CD1c-positive myeloid dendritic cell (primary cell): ENCODE data around the gene SCAMP1.
"Not testable (repeated sequence)": the region's sequence is repeated elsewhere in the genome, so short reads cannot be mapped to it uniquely, and the experiment has no call there.

Experiments used
- DNase-seq: peaks from one replicate; pipeline ENCODE4 v3.0.0-alpha.2; 2016; ENCODE audit errors: extremely low spot score

Gene SCAMP1

DNA sequence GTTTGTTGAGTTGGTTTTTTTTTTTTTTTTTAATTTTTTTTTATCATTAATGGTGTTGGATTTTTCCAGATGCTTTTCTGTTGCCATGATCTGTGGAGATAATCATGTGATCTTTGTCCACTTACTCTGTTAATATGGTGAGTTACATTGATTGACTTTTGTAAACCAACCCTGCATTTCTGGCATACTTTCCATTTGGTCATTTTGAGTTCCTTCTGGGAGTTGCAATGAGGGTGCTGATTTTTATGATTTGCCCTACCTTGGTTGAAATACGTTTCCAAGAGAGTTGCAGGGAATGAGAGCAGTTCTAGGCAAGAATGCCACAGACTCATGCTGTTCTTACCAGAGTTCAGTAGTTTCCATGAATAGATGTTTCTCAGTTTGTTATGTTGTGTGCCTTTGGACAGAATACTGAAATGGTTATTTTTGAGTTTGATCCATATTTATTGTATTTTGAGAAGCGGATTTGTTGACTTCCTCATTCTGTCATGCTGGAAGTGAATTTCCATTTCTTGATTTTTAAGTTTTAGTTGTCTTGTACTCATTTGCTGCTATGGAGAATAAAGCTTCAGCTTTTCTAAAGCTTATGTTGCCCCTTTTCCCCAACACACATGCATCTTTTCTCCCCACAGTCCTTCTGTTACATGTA, 69.0 kb downstream of the SCAMP1 start:
- DNase-seq, result no peak

DNA sequence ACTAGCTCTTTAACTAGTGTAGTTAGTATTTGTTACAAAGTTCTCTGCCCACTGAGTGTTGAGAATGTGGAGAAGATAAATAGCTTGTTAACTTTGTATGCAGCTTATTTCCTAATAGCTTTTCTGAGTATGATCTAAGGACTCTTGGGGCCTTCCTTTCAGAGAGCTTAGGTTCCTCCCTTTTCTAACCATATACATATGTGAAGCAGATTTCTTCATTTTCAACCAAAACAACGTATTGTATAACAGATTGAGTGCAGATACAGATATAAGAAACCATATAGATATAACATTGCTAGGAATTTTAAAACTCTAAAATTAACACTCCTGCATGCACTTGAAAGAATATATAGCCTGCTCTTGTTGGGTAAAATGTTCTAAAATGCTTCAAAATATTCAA, 70.4 kb downstream of the SCAMP1 start:
- DNase-seq, result no peak

DNA sequence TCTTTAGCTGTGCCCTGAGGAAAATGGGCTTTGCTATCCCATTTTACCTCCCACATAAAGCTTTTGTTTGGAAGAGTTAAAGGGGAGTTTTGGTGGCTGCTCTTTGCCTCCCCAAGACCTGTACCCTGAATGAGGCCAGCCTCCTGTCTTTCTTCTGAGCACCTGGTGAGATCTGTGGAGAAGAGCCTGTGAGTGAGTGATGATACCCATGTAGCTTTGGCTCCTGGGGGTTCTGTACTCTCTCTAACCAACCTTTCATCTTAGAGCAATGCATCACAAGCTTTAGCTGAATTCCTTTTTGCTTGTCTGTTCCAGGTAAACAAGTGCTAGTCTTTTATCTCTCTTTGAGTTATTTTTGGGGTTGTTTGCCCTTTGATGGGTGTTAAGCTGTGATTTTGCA, 73.6 kb downstream of the SCAMP1 start:
- DNase-seq, result no peak

DNA sequence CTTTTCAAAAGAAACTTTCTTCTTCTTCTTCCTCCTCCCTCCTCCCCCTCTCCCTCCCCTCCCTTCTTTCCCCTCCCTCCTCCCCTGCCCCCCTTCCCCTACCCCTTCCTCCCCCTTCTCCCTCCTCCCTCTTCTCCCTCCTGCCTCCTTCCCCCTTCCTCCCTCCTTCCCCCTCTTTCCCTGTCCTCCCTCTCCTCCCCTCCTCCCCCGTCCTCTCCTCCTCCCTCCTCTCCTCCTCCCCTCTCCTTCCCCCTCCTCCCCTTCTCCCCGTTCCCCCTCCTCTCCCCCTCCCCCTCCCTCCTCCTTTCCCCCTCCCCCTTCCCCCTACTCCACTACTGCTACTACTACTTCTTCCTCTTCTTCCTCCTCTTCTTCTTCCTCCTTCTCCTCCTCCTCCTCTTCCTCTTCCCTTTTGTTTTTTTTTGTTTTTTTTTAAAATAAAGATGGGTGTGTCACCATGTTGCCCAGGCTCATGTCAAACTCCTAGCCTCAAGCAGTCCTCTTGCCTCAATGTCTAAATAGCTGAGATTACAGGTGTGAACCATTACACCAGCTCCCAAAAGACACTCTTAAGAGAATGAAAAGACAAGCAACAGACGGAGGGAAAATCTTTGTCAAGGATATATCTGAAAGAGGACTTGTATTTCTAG, 87.5 kb downstream of the SCAMP1 start:
- no peak for DNase-seq

DNA sequence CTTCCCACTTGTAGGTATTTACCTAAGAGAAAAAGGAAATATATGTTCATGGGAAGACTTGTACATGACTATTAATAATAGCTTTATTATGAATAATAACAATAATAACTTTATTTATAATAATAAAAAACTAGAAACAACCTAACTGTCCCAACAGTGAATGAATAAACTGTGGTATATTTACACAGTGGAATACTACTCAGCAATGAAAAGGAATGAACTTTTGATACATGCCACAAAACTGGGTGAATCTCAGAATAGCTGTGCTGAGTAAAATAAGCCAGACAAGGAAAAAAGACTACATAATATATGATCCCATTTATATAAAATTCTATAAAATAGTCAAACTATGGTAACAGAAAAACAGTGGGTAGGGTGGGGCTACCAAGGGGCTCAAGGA, 88.7 kb downstream of the SCAMP1 start:
- no peak for DNase-seq

DNA sequence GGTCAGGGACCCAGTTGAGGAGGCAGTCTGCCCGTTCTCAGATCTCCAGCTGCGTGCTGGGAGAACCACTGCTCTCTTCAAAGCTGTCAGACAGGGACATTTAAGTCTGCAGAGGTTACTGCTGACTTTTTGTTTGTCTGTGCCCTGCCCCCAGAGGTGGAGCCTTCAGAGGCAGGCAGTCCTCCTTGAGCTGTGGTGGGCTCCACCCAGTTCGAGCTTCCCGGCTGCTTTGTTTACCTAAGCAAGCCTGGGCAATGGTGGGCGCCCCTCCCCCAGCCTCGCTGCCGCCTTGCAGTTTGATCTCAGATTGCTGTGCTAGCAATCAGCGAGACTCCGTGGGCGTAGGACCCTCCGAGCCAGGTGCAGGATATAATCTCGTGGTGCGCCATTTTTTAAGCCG, 97.1 kb downstream of the SCAMP1 start:
- DNase-seq, result not testable (repeated sequence)

DNA sequence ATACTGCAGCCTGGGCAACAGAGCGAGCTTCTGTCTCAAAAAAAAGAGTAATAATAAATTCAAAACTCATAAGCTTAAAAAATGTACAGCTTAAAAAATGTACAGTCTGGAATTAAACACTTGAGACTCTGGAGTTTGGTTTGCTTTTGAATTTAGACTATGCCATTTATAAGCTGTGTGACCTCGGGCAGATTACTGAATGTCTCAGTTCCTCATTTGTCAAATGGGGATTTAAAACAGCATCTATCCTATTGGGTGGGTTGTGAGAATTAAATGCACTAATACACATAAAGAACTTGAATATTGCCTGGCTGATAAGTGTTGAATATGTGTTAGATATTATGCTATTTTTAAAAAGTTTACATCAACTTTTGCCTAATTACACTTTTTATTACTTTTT, 98.4 kb downstream of the SCAMP1 start:
- DNase-seq, result peak; percentile 28

DNA sequence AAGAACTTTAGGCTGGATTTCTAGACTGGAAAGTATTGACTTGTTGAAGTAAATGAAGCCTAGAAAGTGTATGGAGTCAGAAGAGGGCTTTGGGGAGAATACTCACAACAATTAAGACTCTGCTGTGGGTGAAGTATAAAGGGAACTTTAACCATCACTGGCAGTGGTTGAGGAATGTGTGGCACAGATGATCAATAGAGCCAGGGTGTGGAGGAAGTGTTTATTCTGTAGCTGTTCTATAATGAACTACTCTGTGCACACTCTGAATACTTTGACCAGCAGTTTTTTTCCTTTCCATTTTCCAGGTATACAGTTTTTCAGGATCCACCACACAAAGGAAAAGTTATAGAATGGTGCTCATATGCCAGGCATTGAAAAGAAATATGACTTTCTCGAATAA, 106.7 kb downstream of the SCAMP1 start:
- no peak for DNase-seq

DNA sequence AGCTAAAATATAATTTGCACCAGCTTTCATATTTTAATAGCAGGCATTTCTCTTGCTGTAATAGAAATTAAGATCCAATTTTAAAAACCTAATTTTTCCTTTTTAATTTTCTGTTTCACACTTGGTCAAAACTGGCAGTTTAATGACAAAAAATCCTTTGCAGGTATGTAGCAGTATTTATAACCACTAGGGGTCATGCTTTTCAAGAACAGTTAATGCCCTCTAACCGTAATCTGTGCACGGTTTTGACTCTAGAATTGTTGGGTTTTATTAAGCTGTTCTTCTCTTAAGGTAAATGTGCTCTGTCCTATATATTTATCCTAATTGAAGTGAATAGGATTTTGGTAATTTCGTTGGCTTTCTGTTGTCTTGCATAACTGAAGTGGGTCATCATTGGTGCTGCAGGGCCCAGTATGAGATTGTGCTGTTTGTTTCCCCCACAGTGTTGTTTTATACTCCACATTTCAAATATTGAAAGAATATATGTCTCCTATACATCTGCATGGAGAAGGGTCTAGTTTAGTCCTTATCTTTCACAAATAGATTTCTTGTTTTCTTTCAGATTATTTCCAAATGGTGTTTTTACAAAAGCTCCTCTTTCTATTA, 107.4 kb downstream of the SCAMP1 start:
- DNase-seq, result peak; percentile 56

DNA sequence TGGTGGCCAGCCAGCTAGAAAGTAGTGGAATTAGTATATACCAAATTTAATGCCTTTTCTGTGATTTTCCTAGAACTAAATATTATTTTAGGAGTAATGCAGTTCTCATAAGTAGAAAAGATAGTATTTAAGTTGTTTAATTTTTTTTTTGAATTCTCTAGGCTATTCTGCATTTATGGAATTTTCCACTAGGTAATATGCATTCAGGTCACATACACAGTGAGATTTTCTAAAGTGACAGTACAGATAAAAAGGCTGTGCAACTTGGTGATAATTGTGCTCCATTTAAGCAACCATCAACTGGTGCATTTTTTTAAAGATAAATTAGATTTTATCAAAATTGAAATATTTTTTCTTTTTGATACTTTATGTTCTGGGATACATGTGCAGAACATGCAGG, 111.5 kb downstream of the SCAMP1 start:
- DNase-seq, result no peak

DNA sequence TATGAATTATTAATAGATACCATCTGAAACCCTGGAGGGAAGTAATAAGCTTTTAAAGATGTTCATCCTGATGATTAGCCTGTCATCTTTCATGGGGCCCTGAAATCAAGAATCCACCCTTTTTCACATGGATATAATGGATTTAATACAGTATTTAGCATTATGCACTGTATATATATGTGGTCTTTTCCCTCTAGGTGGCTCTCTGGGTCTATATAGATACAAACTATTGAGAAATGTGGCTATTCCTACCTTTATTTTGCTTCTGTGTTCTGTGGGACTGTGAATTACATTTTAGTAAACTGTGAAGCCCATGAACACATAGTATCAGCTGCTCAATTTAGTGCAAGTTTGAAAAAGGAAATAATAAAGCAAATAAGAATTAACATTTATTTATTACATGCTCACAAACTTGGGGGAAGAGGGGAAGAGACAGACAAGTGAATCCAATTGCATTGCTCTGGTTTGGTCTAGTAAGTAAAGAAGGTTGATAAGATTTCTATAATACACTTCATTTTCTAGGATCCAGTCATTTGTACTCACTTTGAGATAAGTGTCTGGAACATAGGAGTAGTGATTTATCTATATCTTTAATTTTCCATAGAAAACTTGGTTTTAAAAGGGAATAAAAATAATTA, 112.2 kb downstream of the SCAMP1 start:
- no peak for DNase-seq

DNA sequence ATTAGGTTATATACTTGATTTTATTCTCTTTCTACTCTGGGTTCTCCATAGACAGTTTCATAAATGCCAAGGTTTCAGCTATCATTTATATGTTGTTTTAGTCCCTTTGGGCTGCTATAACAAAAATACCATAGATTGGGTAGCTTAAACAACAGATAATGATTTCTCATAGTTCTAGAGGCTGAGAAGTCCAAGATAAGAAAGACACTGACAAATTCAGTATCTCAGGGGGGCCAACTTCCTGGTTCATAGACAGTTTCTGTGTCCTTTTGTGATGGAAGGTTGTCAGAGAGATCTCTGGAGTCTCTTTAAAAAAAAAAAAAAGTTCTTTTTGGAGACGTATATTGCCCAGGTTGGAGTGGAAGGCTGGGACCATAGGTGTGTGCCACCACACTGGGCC, 113.3 kb downstream of the SCAMP1 start:
- DNase-seq, result no peak

DNA sequence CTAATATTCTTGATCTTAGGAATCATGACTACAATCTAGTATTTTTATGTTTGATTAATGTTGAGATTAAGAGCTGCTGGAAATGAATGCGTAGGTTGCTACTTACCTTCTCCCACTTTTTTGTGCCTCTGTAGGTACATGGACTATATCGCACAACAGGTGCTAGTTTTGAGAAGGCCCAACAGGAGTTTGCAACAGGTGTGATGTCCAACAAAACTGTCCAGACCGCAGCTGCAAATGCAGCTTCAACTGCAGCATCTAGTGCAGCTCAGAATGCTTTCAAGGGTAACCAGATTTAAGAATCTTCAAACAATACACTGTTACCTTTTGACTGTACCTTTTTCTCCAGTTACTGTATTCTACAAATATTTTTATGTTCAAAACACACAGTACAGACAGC, 115.0 kb downstream of the SCAMP1 start:
- DNase-seq, result no peak

DNA sequence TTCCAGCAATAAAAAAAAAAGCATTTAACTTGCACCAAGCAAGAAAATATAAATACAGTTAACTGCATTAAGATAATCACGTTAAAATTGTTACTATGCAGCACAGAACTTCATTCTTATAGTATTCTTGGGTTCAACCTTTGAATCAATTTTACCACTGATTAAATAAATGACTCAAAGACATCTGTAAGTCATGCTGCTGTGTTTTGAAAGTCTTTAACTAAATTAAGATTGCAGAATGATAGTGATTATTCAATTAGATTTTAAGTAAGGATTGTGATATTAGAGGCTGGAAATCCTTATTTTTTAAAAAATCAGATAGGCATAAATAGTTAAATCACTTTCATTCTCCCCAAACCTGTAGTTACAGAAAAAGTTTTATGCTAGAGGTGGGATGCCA, 116.4 kb downstream of the SCAMP1 start:
- DNase-seq, result no peak

DNA sequence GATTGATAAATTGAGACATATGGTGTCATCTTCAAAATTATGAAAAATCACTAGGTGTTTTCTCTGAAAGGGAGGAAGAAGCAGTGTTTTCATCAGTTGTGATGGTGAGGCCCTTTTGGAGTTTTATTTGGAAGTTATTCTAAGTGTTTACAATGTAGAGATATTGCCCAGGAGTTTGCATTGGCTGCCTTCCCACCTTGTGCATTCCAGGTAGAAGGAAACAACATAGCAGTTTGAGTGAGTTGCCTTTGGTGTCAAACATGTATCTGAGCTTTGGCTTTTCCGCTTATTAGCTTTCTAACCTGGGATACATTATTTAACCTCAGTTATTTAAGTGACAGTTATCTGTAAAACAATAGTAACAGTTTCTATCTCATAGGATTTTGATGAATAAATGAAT, 122.5 kb downstream of the SCAMP1 start:
- DNase-seq, result no peak

DNA sequence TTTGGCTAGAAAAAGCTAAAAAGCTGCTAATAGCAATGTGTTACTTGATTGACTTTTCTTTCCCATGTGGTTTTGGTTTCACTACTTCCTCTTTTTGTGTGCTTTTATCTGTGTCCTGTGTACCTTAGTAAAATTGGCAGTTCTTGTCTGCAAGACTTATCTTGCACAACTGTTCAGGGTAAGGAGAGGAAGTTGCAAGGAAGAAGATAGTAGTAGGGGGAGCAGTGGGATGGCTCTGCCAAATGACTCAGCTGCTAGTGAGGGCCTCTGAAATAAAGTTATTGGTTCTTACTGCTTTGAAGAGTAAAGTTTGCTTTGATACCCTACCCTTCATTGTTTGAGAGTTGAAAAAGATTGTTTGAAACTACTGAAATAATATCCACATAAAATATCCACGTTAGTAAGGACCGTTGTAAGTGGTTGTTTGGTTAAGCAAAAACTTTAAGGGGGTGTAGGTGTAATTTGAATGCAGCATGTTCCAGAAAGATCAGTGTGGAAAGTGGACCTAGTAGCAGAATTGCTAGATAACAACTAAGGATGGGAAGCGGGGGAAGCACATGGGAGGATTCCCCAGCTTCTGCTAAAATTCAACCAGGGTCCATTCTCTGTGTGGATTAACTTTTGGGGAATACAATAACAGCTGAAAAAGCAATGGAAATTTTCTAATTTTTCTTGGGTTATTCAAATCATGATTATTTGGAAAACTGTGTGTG, 123.5 kb downstream of the SCAMP1 start:
- peak; percentile 79 for DNase-seq

DNA sequence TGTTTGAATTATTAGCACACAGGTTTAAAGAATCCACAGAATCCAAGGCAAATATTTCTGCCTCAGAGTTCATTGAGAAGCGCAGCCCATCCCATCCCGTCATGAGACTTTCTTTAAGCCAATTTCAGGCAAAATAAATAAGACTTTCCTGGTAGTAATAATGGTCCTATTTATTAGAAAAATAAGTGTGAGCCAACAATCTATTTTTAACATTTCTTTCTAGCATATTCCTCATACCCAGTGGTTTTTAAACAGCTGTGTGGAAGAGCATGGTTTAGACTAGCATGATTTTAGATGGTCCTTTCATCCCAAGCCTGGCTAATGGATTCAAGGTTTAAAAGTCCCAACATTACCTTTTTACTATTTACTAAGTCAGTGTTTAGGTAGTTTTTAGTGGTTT, 125.8 kb downstream of the SCAMP1 start:
- no peak for DNase-seq

DNA sequence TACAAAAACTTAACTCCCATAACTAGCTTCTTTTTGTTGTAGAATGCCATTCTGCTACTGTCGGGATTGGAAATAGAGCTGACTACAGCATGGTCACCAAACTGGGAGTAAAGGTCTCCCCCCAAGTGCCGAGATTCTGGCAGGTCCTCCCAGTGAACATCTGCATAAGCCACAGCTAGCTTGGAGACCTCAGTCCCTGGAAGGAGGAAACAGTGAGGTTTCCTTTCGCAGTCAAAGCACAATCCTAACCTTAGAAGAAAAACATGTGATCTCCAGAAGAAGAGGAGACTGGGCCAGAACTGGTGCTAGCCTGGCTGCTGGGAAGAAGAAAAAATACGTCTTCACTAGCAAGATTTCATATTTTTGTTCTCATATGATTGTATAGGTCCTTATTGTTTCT, 127.4 kb downstream of the SCAMP1 start:
- DNase-seq, result no peak

DNA sequence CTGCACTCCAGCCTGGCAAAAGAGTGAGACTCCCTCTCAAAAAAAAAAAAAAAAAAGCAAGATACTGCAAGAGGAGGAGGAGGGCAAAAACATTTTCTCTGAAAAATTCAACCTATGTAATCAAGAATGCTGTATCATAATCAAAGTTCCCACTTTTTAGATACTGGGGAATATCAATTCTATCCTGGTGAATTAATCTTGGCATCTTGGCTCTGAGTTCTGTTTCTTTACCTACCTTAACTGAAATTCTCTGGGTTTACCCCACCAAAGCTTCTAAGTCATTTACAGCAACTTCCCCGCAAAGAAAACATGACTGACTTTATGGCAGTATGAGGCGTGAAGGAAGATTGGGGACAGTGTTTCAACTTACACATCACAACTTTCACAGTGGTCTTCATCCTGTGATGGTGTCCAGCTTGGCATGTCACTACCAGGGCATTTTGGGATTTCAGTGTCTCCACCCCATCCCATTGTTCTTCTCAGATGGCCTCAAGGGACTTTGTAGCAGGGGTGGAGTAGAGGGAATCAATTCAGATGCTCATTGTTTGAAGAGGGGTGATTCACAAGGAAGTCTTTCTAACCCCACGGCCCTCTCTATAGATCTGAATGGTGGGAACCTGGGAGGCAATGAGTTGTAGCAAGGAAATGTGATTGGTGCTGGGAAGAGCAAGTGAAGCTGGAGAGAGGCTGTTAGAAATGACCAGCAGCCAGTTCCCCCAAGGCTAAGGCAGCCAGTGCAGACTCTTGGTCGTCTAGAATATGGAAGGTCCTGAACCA, 130.5 kb downstream of the SCAMP1 start:
- DNase-seq, result no peak

DNA sequence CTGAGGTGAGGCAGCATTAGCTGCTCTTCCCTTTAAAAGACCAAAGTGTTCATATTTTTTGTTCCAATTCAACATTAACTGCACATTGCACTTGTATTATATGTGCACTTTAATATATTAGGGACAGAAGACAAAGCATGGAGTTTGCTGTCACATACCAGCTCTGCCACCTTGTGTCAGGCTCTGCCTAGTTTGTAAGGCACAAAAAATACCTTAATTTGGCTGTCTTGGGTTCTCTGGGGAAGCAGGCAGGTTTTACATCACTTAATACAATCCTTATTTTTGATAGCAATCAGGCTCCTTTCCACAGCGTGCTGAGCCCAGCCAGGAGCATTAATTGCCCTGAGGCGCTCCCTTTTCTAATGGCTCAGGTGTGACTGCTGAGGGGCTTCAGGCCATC, 131.8 kb downstream of the SCAMP1 start:
- DNase-seq, result no peak

DNA sequence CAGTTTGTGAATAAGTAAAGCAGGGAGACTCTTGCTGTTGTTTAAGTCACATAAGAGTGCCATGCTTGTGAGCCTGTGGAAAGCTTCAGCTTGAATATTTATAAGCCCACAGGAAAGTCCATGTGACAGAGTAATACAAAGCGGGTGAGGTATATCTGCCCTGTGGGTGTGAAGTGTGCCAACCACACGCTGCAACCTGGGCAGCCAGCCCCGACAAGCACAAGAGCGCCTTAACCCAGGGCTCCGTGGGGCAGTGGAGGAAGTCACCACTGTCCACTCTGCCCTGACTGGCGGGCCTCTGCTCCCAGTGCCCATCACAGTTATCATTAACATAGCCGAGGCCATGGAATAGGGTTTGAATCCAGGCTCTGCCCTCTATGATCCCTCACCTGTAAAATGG, 132.2 kb downstream of the SCAMP1 start:
- DNase-seq, result no peak

DNA sequence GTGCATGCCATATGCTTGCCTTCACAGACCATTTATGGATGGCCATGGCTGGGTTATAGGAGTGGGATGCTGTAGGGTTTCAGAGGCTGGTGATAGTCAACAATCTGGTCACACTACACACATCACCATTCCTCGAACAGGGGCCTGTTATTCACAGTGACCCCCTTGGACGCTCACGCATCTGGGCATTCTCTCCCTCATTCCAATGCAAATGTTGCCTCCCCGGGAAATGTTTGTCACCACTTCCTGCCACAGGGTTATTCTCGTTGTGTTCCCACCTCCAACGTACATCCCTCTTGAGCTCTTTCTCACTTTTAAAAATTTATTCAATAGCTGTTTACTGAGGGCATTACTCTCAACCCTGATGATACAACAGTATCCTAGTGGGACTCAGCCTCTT, 135.4 kb downstream of the SCAMP1 start:
- no peak for DNase-seq
